PFSK-1 (cell line): ENCODE measurements around the gene LILRB5.

Experiments used
- POLR2AphosphoS5 ChIP-seq: IDR thresholded peaks from 2 replicates; pipeline ENCODE4 v1.6.1; 2012; ENCODE audit warnings: low read depth, mild to moderate bottlenecking, control low read depth, low read length, moderate library complexity
- SIN3A ChIP-seq: IDR thresholded peaks from 2 replicates; pipeline ENCODE4 v1.6.1; 2012; ENCODE audit warnings: mild to moderate bottlenecking, low read length, moderate library complexity, borderline replicate concordance; ENCODE audit not compliant: insufficient read depth

DNA sequence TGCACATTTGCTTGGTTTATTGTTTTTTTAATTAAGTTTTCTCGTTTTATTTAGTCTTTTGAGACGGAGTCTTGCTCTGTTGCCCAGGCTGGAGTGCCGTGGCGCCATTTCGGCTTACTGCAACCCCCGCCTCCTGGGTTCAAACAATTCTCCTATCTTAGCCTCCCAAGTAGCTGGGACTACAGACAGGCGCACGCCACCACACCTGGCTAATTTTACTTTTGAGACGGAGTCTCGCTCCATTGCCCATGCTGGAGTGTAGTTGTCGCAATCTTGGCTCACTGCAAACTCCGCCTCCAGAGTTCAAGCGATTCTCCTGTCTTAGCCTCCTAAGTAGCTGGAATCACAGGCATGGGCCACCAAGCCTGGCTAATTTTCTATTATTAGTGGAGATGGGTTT lies 55.1 kb downstream of the LILRB5 start:
- TF ChIP-seq SIN3A (no peak), POLR2AphosphoS5 (no peak)
